Mesothelial cell of epicardium (in vitro differentiated cells): ENCODE results near the gene TUBA4B. TPM values are rescaled to one million over a fixed set of nuclear protein-coding genes. Genes with fewer than 3 reads are reported as not detected.

Experiments
- DNase-seq, 2 experiments: peaks; one replicate each; pipeline ENCODE4 v3.0.0; 2021; ENCODE audit warnings: low spot score in 2 of 2; ENCODE audit not compliant: unreplicated experiment in 2 of 2
- H3K27ac Mint-ChIP-seq: 2 replicates; pipeline ENCODE4 v1.8.0; 2021; ENCODE audit warnings: mixed read lengths
- H3K27me3 Mint-ChIP-seq: 2 replicates; pipeline ENCODE4 v1.8.0; 2021; ENCODE audit warnings: low read depth, mixed read lengths
- H3K36me3 Mint-ChIP-seq: 2 replicates; pipeline ENCODE4 v1.8.0; 2021; ENCODE audit warnings: mixed read lengths
- H3K4me1 Mint-ChIP-seq: 2 replicates; pipeline ENCODE4 v1.8.0; 2021; ENCODE audit warnings: mixed read lengths
- H3K4me3 Mint-ChIP-seq: 2 replicates; pipeline ENCODE4 v1.8.0; 2021; ENCODE audit warnings: mild to moderate bottlenecking, moderate library complexity, mixed read lengths
- H3K9me3 Mint-ChIP-seq: 2 replicates; pipeline ENCODE4 v1.8.0; 2021; ENCODE audit warnings: mixed read lengths
- total RNA-seq: library from RNA; stranded (reverse); gene quantifications from 3 replicates; pipeline ENCODE4 v1.2.1, GENCODE V29; 2021
- TF ChIP-seq, protein P1 (sequence below): fragments of 200-600 bp; sonication (generic); IDR thresholded peaks from one replicate; pipeline ENCODE4 v1.5.0; 2021; ENCODE audit warnings: antibody characterized with exemption; ENCODE audit not compliant: unreplicated experiment

The TUBA4B gene
- total RNA-seq, 1 donor from 2014 or later: not detected

- TF ChIP-seq, protein P1, sequence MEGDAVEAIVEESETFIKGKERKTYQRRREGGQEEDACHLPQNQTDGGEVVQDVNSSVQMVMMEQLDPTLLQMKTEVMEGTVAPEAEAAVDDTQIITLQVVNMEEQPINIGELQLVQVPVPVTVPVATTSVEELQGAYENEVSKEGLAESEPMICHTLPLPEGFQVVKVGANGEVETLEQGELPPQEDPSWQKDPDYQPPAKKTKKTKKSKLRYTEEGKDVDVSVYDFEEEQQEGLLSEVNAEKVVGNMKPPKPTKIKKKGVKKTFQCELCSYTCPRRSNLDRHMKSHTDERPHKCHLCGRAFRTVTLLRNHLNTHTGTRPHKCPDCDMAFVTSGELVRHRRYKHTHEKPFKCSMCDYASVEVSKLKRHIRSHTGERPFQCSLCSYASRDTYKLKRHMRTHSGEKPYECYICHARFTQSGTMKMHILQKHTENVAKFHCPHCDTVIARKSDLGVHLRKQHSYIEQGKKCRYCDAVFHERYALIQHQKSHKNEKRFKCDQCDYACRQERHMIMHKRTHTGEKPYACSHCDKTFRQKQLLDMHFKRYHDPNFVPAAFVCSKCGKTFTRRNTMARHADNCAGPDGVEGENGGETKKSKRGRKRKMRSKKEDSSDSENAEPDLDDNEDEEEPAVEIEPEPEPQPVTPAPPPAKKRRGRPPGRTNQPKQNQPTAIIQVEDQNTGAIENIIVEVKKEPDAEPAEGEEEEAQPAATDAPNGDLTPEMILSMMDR: no peak
- Mint-ChIP-seq H3K4me1 (peaks cover 6% of the 10 kb centered on the region), H3K4me3 (no peak overlapping the region), H3K9me3 (no peaks in the 10 kb centered on the region), H3K27me3 (peaks cover 21% of the 10 kb centered on the region), H3K36me3 (no peaks in the 10 kb centered on the region), H3K27ac (no peak overlapping the region)
- no peak for DNase-seq
Observed at GRCh38 chr2:219266886-219267285, 13.8 kb downstream of the TUBA4B start.

- no peak for DNase-seq
- H3K27me3 Mint-ChIP-seq: peaks cover 12% of the 10 kb centered on the region
Observed at GRCh38 chr2:219268294-219268693, 15.3 kb downstream of the TUBA4B start.

GRCh38 chr2:219269362-219270054 lies 16.5 kb downstream of the TUBA4B start:
- Mint-ChIP-seq H3K4me1 (peaks cover 16% of the 10 kb centered on the region), H3K36me3 (no peaks in the 10 kb centered on the region), H3K27ac (no peak overlapping the region), H3K4me3 (no peak overlapping the region), H3K9me3 (no peaks in the 10 kb centered on the region), H3K27me3 (peaks cover 9% of the 10 kb centered on the region)
- no peak for DNase-seq
- TF ChIP-seq, protein P1: no peak

More at GRCh38 chr2:219268294-219268693, 15.3 kb downstream of the TUBA4B start:
- Mint-ChIP-seq H3K9me3 (no peaks in the 10 kb centered on the region), H3K36me3 (no peaks in the 10 kb centered on the region), H3K4me1 (peaks cover 6% of the 10 kb centered on the region), H3K27ac (no peak overlapping the region), H3K4me3 (no peak overlapping the region)
- TF ChIP-seq, protein P1: no peak

DNA sequence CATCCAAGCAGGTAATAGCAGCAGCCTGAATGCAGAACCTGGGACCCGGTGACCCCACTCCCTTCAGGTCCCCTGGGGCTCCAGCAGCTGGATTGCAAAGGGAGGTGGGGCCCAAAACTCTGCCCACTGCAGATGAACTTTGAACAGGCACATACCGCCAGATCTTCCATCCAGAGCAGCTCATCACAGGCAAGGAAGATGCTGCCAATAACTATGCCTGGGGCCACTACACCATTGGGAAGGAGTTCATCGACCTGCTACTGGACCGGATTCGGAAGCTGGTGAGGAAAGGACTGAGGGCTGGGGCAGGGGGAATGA lies 17.0 kb downstream of the TUBA4B start:
- Mint-ChIP-seq H3K36me3 (no peaks in the 10 kb centered on the region), H3K4me3 (no peak overlapping the region), H3K4me1 (peaks cover 20% of the 10 kb centered on the region), H3K9me3 (no peaks in the 10 kb centered on the region), H3K27ac (no peak overlapping the region), H3K27me3 (peaks cover 9% of the 10 kb centered on the region)
- no peak for DNase-seq
- TF ChIP-seq, protein P1: no peak

GRCh38 chr2:219271021-219271420 lies 18.0 kb downstream of the TUBA4B start:
- TF ChIP-seq, protein P1: no peak
- Mint-ChIP-seq H3K27me3 (peaks cover 9% of the 10 kb centered on the region), H3K4me3 (no peak overlapping the region), H3K27ac (no peak overlapping the region), H3K36me3 (no peaks in the 10 kb centered on the region), H3K4me1 (peaks cover 20% of the 10 kb centered on the region), H3K9me3 (no peaks in the 10 kb centered on the region)
- DNase-seq: no peak
